ENCODE measurements around the gene RALB.
A peak's percentile ranks its signal among the peaks of the same experiment; 100 is the strongest.

RALB gene

DNA sequence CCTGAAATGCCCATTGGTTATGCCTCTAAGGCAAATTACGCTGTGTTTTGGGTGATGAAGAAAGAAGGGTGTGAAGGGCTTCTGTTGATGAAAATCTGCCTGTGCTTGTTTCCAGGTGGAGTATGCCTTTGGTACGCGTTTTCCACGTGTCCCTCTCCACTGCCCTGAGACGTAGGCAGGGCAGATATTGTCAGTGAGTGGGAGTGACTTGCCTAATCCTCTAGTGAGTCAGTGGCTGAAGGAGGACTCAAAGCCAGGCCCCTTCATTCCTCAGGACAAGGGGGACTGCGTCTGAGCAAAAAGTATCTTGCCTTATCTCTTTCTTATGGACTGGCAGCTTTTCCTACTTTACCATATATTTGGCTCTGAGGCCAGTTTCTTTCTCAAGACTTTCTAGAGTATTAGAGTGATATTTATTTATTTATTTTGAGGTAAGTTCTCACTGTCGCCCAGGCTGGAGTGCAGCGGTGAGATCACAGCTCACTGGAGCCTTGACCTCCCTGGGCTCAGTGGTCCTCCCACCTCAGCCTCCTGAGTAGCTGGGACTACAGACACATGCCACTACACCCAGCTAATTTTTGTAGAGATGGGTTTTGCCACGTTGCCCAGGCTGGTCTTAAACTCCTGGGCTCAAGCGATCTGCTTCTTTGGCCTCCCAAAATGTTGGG lies 10.2 kb downstream of the RALB start:
- no peak for DNase-seq (ENCODE audit: low spot score)

DNA sequence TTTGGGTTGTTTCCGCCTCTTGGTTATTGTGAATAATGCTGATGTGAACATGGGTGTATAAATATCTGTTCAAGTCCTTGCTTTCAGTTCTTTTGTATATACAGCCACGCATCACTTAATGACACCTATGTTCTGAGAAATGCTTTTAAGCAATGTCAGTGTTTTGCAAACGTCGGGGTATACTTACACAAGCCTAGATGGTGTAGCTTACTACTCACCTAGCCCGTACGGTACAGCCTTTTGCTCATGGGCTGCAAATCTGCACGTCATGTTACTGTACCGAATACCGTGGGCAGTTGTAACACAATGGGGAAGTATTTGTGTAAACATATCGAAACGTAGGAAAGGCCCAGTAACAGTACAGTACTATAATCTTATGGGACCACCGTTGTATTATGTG lies 12.4 kb downstream of the RALB start:
- no peak for DNase-seq (ENCODE audit: low spot score)

DNA sequence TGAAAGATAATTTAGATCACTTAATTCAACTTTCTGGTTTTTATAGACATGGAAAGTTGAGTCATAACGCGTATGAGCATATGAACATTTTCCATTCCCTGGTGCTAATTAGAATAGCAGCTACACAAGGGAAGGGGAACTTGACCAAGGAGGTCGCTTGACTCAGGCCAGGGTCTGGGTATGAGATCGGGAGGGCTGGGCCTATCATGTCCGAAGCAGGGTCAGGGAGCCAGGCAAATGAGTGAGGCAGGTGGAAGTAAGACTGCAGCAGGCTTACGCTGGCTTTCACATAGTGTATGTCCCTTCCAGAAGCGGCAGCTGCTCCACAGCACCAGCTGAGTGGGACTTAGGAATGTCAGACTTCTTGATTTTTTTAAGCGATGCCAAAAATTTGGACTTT lies 14.7 kb downstream of the RALB start:
- DNase-seq (ENCODE audit: low spot score) = no peak

DNA sequence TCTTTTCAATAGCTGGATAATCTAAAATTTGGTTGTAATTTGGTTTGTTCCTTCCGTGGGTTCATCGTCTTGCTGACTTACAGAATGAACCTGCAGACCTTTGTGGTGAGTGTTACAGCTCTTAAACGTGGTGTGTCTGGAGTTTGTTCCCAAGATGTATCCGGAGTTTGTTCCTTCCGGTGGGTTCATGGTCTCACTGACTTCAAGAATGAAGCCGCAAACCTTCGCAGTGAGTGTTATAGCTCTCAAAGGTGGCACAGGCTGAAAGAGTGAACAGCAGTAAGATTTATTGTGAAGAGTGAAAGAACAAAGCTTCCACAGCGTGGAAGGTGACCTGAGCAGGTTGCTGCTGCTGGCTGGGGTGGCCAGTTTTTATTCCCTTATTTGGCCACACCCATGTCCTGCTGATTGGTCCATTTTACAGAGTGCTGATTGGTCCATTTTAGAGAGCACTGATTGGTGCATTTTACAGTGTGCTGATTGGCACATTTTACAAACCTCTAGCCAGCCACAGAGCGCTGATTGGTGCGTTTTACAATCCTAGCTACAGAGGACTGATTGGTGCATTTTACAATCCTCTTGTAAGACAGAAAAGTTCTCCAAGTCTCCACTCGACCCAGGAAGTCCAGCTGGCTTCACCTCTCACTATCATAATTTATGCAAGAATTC lies 16.6 kb downstream of the RALB start:
- DNase-seq (ENCODE audit: low spot score) = no peak

DNA sequence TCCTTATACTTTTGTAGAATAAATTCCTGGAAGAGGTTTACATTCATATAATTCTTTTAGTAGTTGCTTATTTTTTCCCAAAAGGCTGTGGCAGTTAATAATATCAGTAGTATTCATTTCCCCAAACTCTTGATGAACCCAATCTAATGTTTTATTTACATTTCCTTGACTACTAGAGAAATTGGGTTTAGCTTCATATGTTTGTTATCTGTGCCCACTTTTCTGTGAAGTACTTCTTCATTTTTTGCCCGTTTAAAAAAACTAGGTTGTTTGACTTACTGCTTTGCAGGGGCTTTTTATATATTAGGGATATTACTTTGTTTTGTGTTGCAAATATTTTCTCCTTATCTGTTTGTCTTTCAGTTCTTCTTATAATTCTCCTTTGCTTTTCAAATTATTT lies 17.2 kb downstream of the RALB start:
- no peak for DNase-seq (ENCODE audit: low spot score)

DNA sequence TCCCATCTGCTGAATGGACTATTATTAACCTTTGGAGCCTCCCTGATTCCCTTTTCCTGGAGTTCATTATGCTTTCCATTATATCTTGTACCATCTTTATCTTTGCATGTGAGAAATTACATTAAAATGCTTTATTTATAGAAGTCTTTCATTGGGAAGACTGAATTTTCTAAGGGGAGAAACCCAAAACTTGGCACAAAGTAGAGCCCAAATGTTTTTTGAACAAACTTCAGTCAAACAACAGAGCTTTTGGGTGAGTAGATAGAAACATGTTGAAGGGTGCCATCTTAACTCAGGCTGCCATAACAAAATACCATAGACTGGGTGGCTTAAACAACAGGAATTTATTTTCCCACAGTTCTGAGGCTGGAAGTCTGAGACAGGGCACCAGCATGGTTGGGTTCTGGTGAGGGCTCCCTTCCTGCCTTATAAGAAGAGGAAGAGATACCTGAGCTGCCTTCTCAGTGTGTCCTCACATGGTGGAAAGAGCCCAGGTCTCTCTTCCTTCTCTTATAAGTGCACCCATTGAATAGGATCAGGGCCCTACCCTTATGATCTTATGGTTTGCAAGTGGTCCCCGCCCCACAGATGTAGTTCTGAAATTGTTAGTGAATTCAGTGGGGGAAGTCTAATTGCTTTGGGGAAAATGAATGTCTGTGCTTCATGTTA lies 19.2 kb downstream of the RALB start:
- no peak for DNase-seq (ENCODE audit: low spot score)

DNA sequence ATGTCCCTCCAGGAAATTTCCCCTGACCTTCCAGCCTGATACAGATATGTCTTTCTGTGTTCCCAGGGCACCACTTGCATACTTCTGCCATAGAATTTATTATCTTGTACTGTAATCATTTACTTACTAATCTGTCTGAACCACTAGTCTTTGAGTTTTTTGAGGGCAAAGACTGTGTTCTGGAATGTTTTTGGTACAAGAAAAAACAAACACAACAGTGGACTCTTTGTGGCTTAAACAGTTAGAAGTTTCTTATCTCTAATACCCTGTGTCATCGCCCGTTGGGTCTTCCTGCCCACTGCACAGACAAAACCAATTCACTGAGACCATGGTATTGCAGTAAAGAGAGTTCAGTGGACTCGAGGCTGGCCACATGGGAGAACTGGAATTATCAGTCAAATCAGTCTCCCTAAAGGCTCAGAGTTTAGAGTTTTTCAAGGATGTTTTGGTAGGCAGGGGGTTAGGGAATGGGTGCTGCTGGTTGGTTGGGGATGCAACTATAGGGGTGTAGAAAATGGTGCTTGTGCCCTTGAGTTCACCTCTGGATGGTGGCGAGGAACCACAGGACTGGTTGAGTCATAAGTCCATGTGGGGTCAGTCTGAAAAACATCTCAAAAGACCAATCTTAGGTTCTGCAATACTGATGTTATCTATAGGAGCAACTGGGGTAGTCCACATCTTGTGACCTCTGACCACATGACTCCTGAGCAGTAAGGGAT lies 20.3 kb downstream of the RALB start:
- DNase-seq (ENCODE audit: low spot score) = no peak

DNA sequence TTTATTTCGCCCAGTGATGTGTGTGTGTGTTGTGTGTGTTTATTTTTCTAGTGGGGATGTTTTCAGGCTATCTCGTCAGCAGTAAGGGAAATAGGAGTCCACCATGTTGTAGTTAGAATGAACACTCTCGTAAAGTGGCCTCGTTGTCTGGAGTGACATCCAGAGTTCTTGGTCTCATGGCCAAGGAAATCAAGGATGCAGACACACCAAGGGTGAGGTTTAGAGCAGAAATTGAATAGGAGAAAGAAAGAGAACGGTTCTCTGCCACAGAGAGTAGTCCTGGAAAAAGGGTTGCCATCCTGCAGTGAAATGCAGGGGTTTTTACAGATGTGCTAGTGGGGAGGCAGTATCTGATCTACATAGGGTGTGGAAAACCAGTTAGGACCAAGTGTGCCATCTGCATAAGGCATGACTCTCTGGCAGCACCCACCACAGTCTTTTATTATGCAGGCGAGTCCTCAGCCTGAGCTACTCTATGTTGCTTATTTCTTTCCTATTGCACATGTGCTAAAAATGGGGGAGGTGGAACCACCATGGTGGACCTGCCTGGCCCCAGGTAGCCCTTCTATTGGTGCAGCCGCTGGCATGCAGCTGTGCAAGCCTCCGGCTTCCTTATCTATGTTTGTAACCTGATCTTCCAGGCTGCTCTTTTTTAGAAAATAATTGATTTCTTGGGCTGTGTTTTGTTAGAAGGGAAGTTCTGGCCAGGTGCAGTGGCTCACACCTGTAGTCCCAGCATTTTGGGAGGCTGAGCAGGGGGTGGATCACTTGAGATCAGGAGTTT lies 23.2 kb downstream of the RALB start:
- DNase-seq (ENCODE audit: low spot score) = no peak

DNA sequence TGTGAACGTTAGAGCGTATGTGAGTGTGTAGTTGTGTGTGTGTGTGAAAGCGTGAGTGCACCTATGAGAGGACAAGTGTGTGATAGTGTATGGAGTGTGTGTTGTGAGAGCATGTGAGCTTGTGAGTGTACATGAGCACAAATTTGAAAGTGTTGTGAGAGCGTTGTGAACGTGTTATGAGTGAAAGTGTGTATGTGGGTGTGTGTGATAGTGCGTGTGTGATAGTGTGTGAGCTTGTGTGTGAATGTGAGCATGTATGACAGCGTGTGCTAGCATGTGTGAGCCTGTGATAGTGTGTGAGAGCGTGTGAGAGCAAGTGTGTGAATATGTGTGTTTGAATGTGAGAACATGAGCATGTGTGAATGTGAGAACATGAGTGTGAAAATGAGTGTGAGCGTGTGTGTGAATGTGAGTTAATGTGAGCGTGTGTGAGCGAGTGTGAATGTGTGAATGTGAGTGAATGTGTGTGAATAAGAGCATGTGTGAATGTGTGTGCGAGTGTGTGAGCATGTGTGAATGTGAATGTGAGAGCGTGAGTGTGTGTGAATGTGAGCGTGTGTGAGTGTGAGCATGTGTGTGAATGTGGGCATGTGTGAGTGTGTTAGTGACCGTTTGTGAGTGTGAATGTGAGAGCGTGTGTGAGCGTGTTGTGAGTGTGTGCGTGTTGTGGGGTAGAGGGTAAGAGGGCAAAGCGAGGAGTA lies 25.0 kb downstream of the RALB start:
- DNase-seq (ENCODE audit: low spot score) = no peak

DNA sequence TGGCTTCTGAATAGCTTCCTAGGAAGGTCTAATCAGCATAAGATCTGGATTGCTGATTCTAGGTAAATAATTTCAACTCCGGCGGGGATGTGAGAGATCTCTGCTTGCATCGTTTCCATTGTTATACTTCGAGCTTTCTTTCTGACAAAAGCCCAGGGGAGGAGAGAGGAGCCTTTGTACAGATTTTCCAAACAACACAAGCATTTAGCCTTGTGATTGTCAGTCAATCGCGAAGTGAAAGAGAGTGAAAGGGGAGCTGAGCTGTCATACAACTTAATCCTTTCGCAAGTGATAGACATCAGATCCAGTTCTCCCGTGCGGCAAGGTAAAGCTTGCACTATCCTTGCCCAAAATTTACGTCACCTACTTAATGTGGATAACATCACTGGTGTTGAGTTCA lies 26.2 kb downstream of the RALB start:
- peak; percentile 56 for DNase-seq (ENCODE audit: low spot score)

DNA sequence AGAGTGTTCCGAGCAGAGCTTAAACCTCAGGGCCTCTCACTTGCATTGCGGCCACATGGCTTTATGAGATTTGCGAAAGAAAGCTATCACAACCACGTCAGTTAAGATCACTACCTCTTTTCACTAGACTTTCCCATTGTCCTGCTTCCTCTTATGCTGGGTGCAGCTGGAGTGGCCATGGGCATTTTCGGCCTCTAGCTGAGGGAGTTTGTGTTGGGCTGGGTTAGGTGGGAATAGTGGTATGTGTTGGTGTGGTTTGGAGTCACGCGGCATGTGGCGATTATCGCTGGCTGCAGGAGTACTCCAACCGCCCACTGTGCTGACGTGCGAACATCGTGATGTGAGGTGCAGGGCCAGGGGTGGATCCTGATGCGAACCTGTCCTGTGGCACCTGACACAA lies 27.1 kb downstream of the RALB start:
- no peak for DNase-seq (ENCODE audit: low spot score)

DNA sequence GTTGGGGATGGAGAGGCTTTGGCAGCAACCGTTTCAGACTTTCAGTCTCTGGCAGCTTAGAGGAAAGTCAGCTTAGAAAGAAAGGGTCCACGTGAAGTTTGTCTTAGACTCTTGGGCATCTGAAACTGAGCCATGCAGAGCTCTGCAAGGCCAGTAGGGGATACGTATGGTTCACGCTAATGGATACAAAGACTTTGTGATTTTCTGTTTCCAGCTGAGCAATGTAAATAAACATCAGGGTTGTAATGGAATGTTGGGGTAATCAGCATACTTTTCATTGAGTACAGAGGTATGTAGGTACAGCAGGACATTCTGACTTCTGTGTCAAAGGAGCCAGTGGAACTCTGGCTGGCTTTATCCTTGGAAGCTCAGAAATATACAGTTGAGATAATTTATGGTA lies 31.0 kb downstream of the RALB start:
- no peak for DNase-seq (ENCODE audit: low spot score)

DNA sequence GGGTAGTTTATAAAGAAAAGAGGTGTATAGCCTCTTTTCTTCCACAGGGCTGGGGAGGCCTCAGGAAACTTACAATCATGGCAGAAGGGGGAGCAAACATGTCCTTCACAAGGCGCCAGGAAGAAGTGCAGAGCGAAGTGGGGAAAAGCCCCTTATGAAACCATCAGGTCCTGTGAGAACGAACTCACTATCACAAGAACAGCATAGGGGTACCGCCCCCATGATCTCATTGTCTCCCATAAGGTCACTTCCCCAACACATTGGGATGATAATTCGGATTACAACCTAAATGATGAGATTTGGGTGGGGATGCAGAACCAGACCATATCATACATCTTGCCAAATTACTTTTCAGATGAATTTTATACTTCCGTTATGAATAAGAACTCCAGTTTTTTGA lies 32.4 kb downstream of the RALB start:
- DNase-seq (ENCODE audit: low spot score) = no peak

DNA sequence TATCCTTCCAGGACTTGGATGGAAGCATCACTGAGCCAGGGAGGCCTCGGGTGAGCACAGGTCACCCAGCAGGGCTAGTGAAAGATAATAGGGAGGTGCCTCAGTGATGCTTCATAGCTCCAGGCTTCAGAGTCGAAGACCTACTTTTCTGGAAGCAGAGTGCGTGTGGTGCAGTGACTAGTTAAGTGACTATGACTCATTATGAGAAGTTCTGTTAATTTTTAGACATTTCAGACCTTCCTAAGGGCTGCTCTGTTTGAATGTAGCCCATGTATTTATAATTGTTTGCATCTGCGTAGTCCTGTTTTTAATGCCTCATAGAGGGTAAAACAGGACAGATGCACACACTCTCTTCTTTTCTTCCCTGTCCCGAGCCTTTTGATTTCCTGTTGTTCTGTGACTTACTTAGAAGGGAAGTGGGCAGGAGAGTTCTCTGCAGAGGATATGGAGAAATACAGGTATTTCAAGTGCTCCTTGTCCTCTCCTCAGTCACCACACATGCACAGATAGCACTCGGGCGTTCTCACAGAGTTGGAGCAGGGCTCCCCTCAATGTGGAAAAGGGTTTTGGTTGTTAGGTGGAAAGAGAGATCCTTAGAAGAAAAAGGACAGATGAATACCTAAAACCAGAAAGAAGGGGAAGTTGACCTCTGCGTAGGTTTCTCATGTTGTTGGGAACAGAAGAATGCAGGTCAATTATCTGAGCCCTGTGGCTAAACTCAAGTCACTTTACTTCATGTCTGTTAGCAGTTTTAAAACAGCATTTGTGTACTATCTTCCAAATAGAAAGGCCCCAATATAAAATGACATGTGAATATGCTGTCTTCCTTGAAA lies 34.7 kb downstream of the RALB start:
- no peak for DNase-seq (ENCODE audit: low spot score)

DNA sequence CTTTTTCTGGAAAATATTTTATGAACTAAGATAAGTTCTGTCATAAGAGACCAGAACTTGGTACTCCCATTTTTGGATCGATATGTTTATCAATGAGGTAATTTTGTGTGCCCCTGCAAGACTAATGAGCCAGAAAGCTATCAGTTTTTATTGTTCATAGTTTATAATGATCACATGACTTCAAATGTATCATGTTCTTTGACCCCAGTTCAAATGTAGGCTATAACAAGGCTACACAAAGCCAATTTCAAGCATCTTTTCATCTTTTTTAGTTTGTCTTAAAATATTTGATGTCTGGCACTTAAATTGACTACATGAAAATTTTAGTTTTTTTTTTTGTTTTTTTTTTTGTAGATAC lies 35.3 kb downstream of the RALB start:
- no peak for DNase-seq (ENCODE audit: low spot score)

DNA sequence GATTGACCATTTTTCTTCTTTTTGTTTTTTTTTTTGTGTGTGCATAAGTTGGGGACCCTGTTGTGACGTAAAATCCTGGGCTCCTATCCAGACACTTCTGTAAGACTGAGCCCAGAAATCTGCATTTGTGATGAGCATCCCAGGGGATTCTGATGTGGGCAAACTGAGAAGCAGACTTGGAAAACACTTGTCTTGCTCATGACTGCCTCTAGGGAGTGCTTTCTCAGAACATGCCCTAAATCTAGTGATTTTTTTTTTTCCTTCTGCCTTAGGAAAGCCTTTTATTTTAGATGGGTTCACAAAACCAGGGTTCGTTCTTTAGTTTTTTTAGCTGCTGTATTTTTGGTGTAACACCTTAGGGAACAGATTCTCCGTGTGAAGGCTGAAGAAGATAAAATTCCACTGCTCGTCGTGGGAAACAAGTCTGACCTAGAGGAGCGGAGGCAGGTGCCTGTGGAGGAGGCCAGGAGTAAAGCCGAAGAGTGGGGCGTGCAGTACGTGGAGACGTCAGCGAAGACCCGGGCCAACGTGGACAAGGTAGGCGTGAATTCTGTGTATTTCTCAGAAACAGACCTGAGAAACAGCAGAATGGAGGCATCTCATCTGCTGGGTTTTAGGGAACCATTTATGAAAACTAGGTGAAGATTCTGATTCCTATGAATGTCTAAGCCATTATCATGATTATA lies 36.7 kb downstream of the RALB start:
- DNase-seq (ENCODE audit: low spot score) = no peak

DNA sequence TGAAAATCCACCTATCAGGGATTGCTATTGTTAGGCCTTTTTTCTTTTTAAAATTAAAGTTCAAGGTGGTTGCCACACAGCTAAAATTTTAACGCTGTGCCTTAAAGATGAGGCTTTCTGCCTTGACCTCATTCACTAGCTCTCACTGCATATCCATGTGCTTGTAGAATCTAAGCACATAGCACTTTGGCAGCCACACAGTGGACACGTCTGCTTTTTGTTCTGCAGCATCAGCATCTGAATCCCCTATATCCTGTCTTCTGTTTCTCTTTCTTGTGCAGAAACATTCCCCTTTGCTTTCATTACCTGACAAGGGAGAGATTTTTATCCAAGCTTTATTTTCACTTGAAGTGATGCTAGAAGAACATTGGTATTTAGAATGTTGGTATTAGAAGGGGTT lies 38.1 kb downstream of the RALB start:
- no peak for DNase-seq (ENCODE audit: low spot score)

DNA sequence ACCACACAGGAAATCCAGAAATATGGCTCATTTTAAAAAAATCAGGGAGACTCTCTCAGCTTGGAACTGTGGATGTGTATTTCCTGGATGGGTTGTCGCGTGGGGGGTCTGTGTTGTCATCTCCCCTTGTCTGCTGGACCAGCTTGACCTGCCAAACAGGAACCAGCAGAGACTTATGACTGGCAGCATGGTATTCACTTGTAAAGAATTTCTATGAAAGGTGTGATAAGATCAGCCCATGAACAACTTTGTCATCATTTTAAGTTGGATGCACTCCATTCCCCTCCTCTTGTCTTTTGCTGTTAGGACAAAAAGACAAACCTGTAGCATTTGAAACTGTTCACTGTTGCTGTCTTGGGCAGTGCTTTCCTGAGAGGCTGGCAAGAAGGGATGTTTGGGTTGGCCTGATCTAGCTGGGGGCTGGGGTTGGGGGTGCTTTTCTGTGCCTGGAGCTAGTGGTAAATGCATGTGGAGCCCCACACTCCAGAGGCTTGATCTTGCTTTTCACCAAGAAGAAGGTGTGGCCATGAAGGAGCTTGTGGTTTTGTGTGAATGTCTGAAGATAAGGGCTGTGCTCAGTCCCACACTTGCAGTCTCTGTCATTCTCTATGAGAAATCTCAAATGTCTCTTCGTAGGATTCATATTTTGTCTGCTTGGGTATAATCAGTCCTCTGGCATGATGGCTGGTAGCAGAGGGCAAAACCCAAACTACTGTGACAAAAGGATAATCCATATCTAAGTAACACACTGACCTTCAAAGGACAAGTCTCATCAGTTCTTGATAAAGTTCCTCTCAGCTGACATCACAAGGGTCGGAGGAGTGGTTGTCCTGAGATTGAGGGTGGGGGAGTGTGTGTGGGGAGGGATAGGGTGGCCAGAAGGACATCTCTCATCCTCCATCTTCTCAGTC lies 39.0 kb downstream of the RALB start:
- DNase-seq (ENCODE audit: low spot score) = no peak
